NCI-H524 treated with DMSO at 0.1 percent for 48 hours (cell line): Measurements from ENCODE around the gene LILRA6.
"Not testable (repeated sequence)": the region's sequence is repeated elsewhere in the genome, so short reads cannot be mapped to it uniquely, and the experiment has no call there.

Experiments
- DNase-seq: peaks from one replicate; lab custom pipeline; 2025; lab: John Stamatoyannopoulos, UW

The LILRA6 gene

DNA sequence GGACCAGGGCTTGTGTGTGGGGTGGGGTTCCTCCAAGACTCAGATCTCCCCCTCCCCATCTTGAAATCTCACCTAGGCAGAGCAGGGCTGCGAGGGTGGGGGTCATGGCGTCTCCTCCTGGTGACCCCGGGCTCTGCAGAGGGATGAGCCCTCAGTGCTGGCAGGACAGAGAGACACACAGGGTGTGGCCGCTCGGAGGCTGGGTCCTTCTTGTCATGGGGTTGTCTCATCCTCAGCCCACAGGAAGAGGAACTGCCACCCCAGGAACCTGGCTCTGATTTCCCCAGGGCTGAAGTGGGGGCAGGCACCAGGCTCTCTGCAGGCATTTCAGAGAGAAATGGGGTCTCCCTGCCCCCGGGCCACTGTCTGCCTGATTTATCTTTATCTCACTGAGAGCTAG, at the start of gene LILRA6:
Gene LILRA6, minus strand, starts transcription at position 145 of the 400 bp plus-strand sequence.
- not testable (repeated sequence) for DNase-seq

DNA sequence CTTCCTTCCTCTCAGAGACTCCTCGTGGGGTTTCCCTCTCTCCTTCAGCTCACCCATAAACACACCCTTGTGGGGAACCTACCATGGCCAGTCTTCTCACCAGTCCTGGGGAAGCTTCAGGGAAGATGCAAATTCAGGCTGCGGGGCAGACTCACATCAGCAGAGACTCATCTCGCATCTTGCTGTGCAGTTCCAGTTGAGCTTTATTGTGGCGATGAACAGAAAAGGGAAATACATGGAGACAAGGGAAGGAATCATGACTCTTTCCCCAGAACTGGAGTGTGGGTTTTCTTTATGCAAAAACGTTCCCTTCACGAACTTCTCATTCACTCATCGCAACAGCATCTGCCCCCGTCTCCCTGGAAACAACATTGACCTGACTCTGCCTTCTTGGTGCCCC, 46.6 kb upstream of the LILRA6 start:
- not testable (repeated sequence) for DNase-seq

DNA sequence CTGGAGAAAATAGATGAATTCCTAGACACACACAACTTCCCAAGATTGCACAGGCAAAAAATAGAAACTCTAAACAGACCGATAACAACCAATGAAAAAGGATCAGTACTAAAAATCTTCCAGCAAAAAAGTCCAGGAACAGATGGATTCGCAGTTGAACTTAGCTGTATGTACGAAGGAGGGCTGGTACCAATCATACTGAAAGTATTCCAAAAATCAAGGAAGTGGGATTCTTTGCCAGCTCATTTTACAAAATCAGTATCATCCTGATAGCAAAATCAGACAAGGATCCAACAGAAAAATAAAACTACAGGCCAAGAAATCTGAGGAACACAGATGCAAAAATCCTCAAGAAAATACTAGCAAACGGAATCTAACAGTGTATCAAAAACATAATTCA, 44.9 kb upstream of the LILRA6 start:
- no peak for DNase-seq

DNA sequence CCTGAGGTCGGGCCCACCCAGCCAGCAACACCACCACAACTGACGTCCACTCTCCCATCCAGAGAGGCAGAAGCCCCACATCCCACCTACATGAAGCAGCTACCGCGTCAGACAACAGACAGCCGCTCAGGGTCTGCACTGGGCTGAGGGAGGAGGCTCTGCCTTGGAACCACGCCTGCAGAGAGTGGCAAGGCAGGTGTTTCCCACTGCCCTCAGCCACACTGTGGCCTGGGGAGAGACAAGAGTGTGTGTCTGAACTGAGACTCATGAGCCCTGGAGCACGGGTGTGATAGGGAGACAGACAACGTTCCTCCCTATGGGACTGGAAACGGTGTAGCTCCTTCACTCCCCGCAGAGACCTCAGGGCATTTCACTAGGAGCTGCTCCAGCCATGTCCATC, 43.7 kb upstream of the LILRA6 start:
- not testable (repeated sequence) for DNase-seq

DNA sequence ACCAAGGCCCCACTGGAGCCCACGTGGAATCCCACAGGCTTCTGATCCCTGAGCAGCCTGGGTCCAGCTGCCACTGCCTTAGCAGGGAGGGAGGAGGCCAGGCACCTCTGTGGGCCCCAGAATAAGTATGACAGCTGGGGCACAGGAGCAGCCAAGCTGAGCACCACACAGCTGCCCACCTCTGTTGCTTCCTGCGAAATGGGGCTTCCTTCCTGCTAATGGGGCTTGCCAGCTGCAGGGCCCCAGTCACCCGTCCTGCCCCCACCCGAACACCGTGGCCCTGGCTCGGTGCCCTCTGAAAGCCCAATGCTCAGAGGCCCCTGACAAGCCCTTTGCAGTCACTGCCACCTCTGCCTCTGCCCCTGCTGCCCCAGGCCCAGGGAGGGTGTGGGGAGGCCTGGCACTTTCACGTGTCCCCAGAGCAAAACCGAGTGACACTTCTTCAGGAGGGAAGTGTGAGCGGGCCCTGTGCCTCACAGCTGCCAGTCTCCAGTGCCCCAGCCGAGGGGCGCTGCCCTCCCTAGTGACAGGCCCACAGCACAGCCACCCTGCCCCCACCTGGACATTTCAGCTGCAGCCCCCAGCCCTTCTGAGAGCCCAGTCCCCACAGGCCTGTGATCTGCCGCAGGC, 43.0 kb upstream of the LILRA6 start:
- not testable (repeated sequence) for DNase-seq

DNA sequence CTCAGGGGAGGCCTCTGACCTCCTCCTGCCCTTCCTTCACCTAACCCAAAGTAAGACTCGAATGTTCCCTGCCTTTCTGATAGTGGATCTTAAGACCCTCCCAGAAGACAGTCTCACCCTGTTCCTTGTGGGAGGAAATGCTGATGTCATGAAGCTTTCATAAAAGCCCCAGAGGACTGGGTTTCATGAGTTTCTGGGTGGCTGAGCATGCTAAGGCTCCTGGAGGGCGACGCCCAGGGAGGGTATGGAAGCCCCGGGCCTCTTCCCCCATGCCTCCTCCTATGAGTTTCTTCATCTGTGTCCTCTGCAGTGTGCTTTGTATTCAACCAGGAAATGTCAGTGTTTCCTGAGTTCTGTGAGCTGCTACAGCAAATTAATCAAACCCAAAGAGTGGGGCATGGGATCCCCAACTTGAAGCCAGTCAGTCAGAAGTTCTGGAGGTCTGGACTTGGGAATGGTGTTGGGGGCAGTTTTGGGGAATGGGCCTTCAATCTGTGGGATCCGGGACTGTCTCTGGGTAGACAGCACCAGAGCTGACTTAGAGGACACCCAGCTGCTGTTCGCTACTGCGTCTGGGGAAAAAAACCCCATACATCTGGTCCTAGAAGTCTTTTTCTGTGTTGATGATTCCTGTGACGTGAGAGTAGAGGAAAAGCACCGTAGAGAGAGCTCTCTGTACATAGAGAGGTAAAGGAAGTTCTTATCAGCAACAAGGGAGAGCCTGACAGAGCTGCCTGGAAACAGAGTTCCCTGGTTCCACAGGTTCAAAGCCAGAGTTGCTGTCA, 40.3 kb upstream of the LILRA6 start:
- no peak for DNase-seq

DNA sequence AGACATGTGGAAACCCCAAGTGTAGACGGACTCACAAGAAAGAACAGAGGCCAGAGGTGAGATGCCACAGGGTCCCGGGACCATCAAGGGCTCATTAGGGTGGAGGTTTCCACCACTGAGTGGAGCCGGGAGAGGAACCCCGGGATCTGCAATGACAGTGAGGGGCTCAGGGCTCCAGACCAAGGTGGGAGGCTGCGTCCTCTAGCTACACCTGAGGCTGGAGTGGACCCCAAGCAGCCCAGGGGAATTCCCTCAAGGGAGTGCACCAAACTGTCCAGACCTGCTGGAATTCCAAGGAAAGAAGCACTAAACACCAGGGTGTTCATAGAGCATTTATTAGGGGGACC, 39.1 kb upstream of the LILRA6 start:
- not testable (repeated sequence) for DNase-seq

DNA sequence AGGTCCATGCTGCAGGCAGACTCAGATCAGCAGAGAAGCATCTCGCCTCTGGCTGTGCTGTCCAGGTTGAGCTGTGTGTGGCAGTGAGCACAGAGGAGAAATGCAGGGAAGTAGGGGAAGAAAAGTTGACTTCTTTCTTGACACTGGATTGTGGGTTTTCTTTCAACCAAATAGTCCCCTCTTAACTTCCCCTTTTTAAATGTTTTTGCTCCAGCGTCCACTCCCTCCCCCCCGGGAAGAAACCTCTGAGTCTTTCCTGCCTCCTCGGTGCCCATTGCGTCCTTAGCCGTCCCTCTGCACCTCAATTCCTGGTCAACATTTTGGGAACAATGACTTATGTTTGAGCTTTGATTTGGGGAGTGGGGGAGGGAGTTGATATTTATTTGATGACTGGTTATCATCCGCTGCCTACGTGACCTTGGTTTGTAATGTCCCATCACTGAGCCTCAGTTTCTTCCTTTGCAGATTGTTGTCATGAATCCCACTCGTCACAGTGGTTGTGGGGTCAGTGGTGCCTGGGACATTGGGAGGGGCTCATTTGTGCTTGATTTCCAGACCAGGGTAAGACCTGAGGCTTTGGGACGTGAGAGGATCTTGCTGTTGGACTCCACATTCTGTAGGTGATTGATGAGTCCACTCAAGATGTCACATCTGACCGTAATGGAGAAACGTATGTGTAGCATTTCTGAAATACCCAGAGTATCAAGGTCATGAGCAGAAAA, 38.6 kb upstream of the LILRA6 start, which contains the start of gene LILRB2:
Gene LILRB2, minus strand, starts transcription at position 104 of the 722 bp plus-strand sequence. CDS start 614 bp downstream, outside the sequence.
- DNase-seq: no peak

DNA sequence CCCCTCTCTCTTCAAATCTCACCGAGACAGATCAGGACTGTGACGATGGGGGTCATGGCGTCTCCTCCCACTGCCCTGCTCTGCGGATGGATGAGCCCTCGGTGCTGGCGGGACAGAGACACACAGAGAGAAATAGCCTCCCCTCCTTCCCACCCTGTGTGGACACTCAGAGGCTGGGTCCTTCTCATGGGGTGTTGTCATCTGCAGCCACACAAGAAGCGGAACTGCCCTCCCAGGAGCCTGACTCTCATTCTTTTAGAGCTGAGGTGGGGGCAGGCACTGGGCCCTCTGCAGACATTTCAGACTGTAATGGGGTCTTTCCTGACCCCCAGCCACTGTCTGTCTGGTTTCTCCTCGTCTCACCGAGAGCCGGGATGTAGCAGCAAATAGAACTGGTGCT, 37.9 kb upstream of the LILRA6 start:
- not testable (repeated sequence) for DNase-seq

DNA sequence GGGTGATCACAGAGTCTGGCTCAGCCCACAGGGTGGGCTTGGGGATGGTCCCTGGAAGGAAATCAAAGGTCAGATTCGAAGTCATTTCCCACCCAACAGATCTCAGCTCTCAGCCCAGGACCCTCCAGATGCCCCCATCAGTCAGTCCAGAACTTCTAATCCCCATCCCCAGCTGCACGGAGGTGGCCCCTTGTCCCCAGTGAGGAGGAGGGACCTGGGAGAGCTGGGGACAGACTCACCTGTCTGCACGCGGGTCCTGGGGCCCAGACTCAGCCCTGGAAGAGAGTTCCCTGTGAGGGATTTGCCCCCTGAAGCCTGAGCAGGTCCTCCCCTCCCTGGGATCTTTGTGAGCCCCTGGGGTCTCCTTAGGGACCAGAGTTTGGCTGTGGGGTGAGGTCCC, 37.4 kb upstream of the LILRA6 start:
- not testable (repeated sequence) for DNase-seq

DNA sequence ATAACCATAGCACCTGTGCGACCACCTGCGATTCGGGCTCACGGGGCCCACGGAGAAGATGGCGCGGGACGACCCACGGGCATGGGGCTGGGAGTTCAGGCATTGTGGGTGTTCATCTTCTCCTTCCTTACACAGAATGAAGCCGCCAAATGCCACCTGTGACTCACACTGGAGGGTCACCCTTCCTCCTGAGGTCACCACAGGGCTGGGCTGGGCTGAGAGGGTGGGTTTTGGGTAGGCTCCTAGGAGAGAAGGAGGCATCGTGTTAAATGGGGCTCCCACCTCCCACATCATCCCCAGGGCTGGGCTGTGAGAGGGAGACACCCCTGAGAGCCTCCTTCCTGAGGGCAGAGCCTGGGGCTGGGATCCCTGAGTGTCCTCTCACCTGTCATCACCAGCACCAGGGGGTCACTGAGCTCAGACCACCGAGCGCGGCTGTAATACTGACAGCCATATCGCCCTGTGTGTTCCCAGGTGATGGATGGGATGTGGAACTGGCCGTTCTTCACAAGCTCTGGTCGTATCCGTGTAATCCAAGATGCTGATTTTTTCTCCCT, 36.9 kb upstream of the LILRA6 start:
- no peak for DNase-seq

DNA sequence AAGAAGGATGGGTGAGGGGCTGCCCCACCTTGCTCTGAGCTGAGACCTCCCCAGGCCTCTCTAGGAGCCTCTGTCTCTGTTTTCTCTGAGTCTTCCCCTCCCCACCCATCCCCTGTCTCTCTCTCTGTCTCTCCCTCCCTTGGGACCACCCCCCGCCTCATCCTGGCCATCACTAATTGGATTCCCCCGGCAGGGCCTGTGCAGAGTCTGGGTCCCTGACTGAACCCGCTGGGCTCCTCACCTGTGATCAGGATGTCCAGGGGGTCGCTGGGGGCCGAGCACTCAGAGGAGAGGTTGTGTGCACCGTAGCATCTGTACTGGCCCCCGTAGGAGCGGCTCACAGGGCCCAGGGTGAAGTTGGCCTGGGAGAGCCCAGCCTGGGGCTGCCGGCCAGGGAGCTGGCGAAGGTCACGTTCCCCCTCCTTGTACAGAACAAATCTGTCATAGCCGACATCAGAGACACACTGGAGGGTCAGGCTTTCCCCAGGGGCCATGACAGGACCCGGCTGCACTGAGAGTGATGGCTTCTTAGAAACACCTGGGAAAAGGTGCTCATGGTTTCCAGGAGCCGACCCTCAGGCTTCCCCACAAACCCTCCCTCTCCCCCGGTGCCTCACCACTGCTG, 36.1 kb upstream of the LILRA6 start:
- DNase-seq: not testable (repeated sequence)

DNA sequence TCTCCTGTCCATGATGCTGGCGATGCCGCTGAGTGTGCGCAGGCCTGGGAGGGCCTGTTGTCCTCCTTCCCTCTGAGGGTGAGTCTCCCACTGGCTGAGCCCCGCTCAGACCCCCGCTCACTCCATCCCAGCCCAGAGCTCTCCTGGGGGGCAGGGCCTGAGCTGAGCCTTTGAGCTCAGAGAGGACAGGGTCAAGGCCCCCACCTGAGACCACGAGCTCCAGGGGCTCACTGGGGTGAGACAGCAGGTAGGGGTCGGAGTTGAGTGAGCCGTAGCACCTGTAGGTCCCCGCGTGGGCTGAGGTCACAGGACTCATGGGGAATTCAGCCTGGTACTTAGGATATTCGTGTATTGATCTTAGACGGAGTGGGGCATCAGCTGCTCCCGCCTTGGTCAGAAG, 35.5 kb upstream of the LILRA6 start:
- DNase-seq: not testable (repeated sequence)

DNA sequence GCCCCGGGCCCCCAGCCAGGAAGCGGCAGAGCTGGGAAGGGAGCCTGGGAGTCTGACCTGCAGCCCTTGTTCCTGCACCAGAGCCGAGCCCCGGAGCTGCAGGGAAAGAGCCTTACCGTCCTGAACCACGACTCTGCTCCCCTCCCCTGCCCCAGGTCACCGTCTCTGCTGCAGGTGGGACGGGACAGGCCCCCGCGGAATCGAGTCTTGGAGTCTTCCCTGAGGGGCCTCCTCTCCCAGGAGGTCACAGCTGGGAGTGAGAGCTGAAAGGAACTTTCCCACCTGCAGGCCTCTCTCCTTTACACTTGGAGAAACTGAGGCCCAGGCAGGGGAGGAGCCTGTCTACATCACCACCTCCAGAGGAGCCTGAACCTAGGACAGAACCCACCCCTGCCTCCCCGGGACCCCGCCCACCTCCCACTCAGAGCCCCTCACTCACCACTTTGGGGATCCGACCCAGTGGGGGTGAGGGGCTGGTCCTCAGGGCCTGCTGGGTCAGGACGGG, 34.6 kb upstream of the LILRA6 start:
- not testable (repeated sequence) for DNase-seq

DNA sequence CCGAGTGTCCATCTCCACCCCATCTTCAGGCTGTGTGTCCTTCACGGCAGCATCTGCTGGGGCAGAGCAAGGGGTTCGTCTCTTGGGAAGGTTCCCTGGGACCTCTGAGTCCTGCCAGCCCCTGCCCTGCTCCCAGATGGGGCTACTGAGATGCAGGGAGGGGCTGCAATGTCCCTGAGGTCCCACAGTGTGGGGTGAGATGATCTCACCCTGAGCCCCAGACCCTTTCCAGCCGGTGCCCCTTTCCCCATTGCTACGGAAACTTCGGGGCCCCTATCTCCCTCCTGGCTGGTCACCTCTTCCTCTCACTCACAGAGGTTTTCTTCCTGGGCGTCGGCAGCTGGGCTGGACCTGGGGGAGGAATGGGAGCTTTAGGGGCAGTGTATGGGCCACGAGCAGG, 33.4 kb upstream of the LILRA6 start:
- DNase-seq: no peak

DNA sequence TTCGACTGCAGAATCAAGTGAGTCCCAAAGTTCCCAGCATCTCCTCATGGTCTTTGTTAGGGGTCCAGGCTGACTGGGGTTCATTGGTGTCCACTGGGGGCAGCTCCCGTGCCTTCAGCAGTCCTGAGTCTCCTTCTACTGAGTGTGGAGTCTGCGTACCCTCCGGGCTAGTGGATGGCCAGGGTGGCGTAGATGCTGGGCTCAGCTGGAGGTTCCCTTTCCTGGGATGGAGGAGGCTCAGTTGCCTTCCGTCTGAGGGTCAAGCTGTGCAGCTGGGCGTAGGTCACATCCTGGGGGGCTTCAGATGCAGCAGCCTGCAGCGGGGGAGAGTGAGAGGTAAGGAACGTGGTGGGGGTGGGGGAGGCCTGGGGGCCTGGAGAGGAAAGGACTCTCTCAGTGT, 31.9 kb upstream of the LILRA6 start:
- DNase-seq: not testable (repeated sequence)

DNA sequence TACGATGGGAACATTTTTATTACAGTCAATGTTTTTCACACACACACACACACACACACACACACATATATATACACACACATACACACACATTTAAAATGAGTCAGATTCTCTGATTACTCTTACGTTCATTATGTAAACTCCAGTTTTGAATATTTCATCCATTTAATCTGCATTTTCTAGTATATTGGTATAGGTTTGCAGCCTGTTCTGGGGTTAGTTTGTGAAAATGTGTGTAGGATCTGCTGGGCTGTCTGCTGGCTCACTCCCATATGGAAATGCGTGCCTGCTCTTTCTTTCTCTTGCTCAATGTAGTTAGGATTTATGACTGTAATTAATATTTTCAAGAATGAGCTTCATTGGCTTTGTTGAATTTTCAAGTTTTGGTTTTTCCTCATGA, 31.2 kb upstream of the LILRA6 start:
- no peak for DNase-seq

DNA sequence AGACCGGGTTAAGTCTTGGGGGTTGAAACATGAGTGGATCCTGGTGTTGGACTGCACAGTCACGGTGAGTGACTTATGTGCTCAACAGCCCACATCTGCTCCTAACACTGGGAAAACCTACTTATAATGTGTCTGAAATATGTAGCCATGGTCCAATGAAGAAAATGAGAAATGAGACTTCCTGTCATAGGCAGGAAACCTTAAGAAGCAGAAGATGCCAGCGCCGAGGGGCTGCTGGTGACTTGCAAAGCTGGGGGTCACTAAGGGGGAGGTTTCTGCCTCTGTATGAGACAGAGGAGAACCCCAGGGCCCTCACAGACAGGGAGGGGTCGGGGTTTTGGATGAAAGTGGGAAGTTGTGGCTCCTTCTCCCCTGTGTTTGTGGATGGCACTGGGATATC, 29.6 kb upstream of the LILRA6 start:
- DNase-seq: not testable (repeated sequence)

DNA sequence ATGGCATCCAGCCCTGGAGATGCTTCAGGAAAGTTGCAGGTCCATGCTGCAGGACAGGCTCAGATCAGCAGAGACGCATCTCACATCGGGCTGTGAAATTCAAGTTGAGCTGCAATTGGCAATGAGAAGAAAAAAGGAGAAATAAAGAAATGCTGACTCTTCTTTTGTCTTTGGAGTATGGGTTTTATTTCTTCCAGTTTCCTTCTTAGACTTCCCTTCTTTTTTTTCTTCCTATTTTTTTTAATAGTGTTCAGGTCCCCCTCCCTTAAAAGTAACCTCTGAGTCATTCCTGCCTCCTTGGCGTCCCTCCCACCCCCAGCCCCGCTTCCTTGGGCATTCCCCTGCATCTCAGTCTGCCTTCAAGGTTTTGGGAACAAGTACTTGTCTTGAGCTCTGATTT, 29.0 kb upstream of the LILRA6 start:
- DNase-seq: not testable (repeated sequence)

DNA sequence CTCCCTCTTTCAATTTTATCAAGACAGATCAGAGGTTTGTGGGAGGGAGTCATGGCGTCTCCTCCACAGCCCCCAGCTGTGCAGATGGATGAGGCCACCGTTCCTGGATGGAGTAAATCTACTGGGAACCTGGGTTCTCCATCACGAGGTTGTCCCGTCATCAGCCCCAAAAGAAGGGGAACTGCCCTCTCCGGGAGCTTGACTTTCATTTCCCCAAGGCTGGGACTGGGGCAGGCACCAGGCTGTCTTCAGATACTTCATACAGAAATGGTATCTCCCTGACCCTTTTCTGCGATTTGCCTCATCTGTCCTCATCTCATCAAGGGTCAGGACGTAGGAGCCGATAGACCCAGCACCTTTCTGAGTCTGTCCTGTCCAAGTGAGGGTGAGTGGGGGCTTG, 28.5 kb upstream of the LILRA6 start:
- DNase-seq: no peak

DNA sequence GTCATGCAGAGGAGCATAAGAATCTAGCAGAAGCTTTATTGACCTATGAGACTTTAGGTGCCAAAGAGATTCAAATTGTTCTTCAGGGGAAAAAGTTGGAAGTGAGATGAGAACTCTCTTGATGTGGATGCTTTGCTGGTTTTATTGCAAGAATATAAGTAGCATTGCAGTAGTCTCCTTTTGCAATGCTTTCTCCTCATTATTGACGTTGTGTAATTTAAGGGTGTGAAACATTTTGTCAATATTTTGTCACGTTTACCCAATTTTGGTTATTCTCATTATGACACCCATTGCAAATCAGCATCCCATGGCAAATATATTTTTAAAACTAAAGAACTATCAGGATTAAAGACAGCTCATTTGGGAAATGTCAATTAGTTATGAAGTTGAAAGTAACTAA, 26.3 kb upstream of the LILRA6 start:
- no peak for DNase-seq

DNA sequence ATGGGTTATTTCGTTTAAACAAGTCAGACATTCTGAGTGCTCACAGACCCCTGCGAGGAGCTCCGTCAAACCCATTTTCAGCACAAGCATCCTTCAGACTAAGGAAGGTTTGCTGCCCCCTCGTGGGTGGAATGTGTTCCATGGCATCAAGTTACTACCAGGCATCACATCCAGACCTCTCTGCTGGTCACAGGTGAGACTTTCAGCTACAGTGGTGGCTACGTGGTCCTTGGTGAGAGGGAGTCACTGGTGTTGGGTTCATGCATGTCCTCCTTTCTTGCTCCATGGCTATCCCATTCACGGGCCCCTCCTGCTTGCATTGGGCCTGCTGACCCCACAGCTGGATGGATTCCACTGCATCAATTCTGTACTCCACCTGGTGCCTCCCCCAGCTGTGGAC, 23.5 kb upstream of the LILRA6 start:
- no peak for DNase-seq
